H9 (cell line): ENCODE data around the gene ZNF134. TPM values are rescaled to one million over a fixed set of nuclear protein-coding genes. Genes with fewer than 3 reads are reported as not detected.

Source experiments
- DNase-seq: peaks from one replicate; pipeline ENCODE4 v3.0.0-alpha.2; 2017
- H2AFZ ChIP-seq: one replicate; pipeline ENCODE4 v1.6.1; 2013; ENCODE audit warnings: mild to moderate bottlenecking, low read length, control low read depth, moderate library complexity
- H2AK5ac ChIP-seq: 2 replicates; pipeline ENCODE4 v1.6.1; 2013; ENCODE audit warnings: low read length, control low read depth, mixed read lengths; ENCODE audit not compliant: insufficient read length
- H2BK120ac ChIP-seq: one replicate; pipeline ENCODE4 v1.6.1; 2013; ENCODE audit warnings: low read depth, mild to moderate bottlenecking, low read length, control low read depth, inconsistent platforms; ENCODE audit not compliant: poor library complexity, severe bottlenecking
- H2BK12ac ChIP-seq: 2 replicates; pipeline ENCODE4 v1.6.1; 2013; ENCODE audit warnings: low read length, control low read depth, mixed read lengths, low read depth; ENCODE audit not compliant: insufficient read length
- H2BK15ac ChIP-seq: 2 replicates; pipeline ENCODE4 v1.6.1; 2013; ENCODE audit warnings: low read depth, low read length, control low read depth
- H2BK20ac ChIP-seq: one replicate; pipeline ENCODE4 v1.6.1; 2013; ENCODE audit warnings: low read depth, mild to moderate bottlenecking, low read length, control low read depth, inconsistent platforms; ENCODE audit not compliant: poor library complexity, severe bottlenecking
- H2BK5ac ChIP-seq: 2 replicates; pipeline ENCODE4 v1.6.1; 2013; ENCODE audit warnings: low read length, control low read depth, mixed read lengths; ENCODE audit not compliant: insufficient read length
- H3K14ac ChIP-seq: 2 replicates; pipeline ENCODE4 v1.6.1; 2013; ENCODE audit warnings: low read length, control low read depth; ENCODE audit not compliant: insufficient read depth
- H3K18ac ChIP-seq: 2 replicates; pipeline ENCODE4 v1.6.1; 2013; ENCODE audit warnings: low read depth, mild to moderate bottlenecking, mixed read lengths, low read length, control low read depth; ENCODE audit not compliant: insufficient read length
- H3K23ac ChIP-seq: 2 replicates; pipeline ENCODE4 v1.6.1; 2013; ENCODE audit warnings: low read length, control low read depth, mixed read lengths, low read depth; ENCODE audit not compliant: insufficient read length
- H3K23me2 ChIP-seq: 2 replicates; pipeline ENCODE4 v1.6.1; 2013; ENCODE audit warnings: low read depth, mild to moderate bottlenecking, mixed read lengths, low read length, control low read depth; ENCODE audit not compliant: insufficient read length, poor library complexity, severe bottlenecking
- H3K27ac ChIP-seq: 2 replicates; pipeline ENCODE4 v1.5.1; 2013; ENCODE audit warnings: low read length, control low read depth, mixed read lengths, low read depth; ENCODE audit not compliant: insufficient read length
- H3K27me3 ChIP-seq: 2 replicates; pipeline ENCODE4 v1.6.1; 2013; ENCODE audit warnings: low read length, control low read depth, inconsistent platforms; ENCODE audit not compliant: insufficient read depth
- H3K4ac ChIP-seq: 2 replicates; pipeline ENCODE4 v1.6.1; 2013; ENCODE audit warnings: low read depth, mild to moderate bottlenecking, control low read depth, inconsistent platforms, low read length, moderate library complexity
- H3K4me1 ChIP-seq: 2 replicates; pipeline ENCODE4 v1.6.1; 2013; ENCODE audit warnings: low read length, control low read depth, inconsistent platforms; ENCODE audit not compliant: insufficient read depth
- H3K4me2 ChIP-seq: 2 replicates; pipeline ENCODE4 v1.6.1; 2013; ENCODE audit warnings: low read length, control low read depth, mixed read lengths; ENCODE audit not compliant: insufficient read length, insufficient read depth
- H3K56ac ChIP-seq: 2 replicates; pipeline ENCODE4 v1.6.1; 2013; ENCODE audit warnings: low read depth, mild to moderate bottlenecking, mixed read lengths, low read length, control low read depth; ENCODE audit not compliant: insufficient read length
- H3K79me1 ChIP-seq: 2 replicates; pipeline ENCODE4 v1.6.1; 2013; ENCODE audit warnings: low read depth, mild to moderate bottlenecking, moderate library complexity, low read length, control low read depth, inconsistent platforms; ENCODE audit not compliant: insufficient read depth, poor library complexity, severe bottlenecking
- H3K79me2 ChIP-seq: 2 replicates; pipeline ENCODE4 v1.6.1; 2013; ENCODE audit warnings: low read length, control low read depth, inconsistent platforms; ENCODE audit not compliant: insufficient read depth
- H3K9ac ChIP-seq: 2 replicates; pipeline ENCODE4 v1.6.1; 2013; ENCODE audit warnings: low read length, control low read depth, mixed read lengths; ENCODE audit not compliant: insufficient read length; ENCODE audit errors: extremely low read depth
- H3K9me3 ChIP-seq: one replicate; pipeline ENCODE4 v1.6.1; 2013; ENCODE audit warnings: low read depth, low read length, inconsistent platforms; ENCODE audit not compliant: control insufficient read depth
- H3T11ph ChIP-seq: one replicate; pipeline ENCODE4 v1.6.1; 2013; ENCODE audit warnings: mild to moderate bottlenecking, low read length, control low read depth, inconsistent platforms
- H4K20me1 ChIP-seq: one replicate; pipeline ENCODE4 v1.6.1; 2013; ENCODE audit not compliant: control insufficient read depth, insufficient read length, insufficient read depth
- H4K5ac ChIP-seq: 2 replicates; pipeline ENCODE4 v1.6.1; 2013; ENCODE audit warnings: low read depth, mild to moderate bottlenecking, mixed read lengths, low read length, control low read depth; ENCODE audit not compliant: insufficient read length
- H4K8ac ChIP-seq: replicated peaks from 2 replicates; pipeline ENCODE4 v1.6.1; 2013; ENCODE audit warnings: low read length, control low read depth, mixed read lengths, low read depth; ENCODE audit not compliant: insufficient read length
- H4K91ac ChIP-seq: 2 replicates; pipeline ENCODE4 v1.6.1; 2013; ENCODE audit warnings: low read depth, mild to moderate bottlenecking, moderate library complexity, mixed read lengths, low read length, control low read depth; ENCODE audit not compliant: insufficient read length
- H3K27ac Mint-ChIP-seq, 3 experiments: 2 replicates in 2 of 3; 3 replicates in 1 of 3; pipeline ENCODE4 v1.8.0; 2020 to 2021; ENCODE audit warnings: mixed read lengths in 3 of 3, mild to moderate bottlenecking in 1 of 3, moderate library complexity in 1 of 3
- H3K27me3 Mint-ChIP-seq: 2 replicates; pipeline ENCODE4 v1.8.0; 2021; ENCODE audit warnings: low read depth, mild to moderate bottlenecking, moderate library complexity, mixed read lengths
- H3K36me3 Mint-ChIP-seq, 3 experiments: 2 replicates in 2 of 3; 3 replicates in 1 of 3; pipeline ENCODE4 v1.8.0; 2020 to 2021; ENCODE audit warnings: low read depth in 3 of 3, mixed read lengths in 3 of 3; ENCODE audit not compliant: insufficient read depth in 1 of 3
- H3K4me1 Mint-ChIP-seq, 2 experiments: 2 replicates each; pipeline ENCODE4 v1.8.0; 2020; ENCODE audit warnings: mixed read lengths in 2 of 2
- H3K4me3 Mint-ChIP-seq, 2 experiments: 2 replicates in 1 of 2; 3 replicates in 1 of 2; pipeline ENCODE4 v1.8.0; 2020 to 2021; ENCODE audit warnings: mild to moderate bottlenecking in 2 of 2, mixed read lengths in 2 of 2, moderate library complexity in 1 of 2
- H3K9me3 Mint-ChIP-seq, 2 experiments: 2 replicates in 1 of 2; 3 replicates in 1 of 2; pipeline ENCODE4 v1.8.0; 2020; ENCODE audit warnings: mild to moderate bottlenecking in 2 of 2, mixed read lengths in 2 of 2, moderate library complexity in 1 of 2
- WGBS: extraction: QIAGEN DNeasy Blood & Tissue Kit; methylation state at CpG from one replicate; pipeline ENCODE4 v1.1.7; 2013; ENCODE audit warnings: missing lambda C conversion rate, low lambda C conversion rate, mixed read lengths; ENCODE audit not compliant: insufficient read length; ENCODE audit errors: extremely low coverage; 5-methylcytosine and 5-hydroxymethylcytosine counted together
- total RNA-seq: library from RNA; stranded (reverse); gene quantifications from 2 replicates; pipeline ENCODE4 v1.2.1, GENCODE V29; 2021
- TF ChIP-seq, protein P1 (sequence below): fragments of 200-600 bp; sonication (generic); conservative IDR thresholded peaks from 3 replicates; pipeline ENCODE4 v1.8.0; 2021; ENCODE audit warnings: antibody characterized with exemption, mild to moderate bottlenecking

ZNF134 gene
- total RNA-seq, 1 experiment from 2014 or later, result 44.1 TPM

GRCh38 chr19:57667228-57667627, 53.2 kb downstream of the ZNF134 start:
- Histone ChIP-seq H3K23ac (no peak overlapping the region), H3K9me3 (no peaks in the 10 kb centered on the region), H2BK12ac (no peak overlapping the region), H3K14ac (no peak overlapping the region), H3K4ac (no peak overlapping the region), H3K4me2 (no peak overlapping the region), H4K20me1 (no peaks in the 10 kb centered on the region), H2BK20ac (no peak overlapping the region), H4K91ac (no peak overlapping the region), H3K27me3 (no peaks in the 10 kb centered on the region), H2AFZ (no peak overlapping the region), H2AK5ac (no peak overlapping the region), H3K4me1 (peaks cover 3% of the 10 kb centered on the region; the same call in 1 of the 2 replicates), H3K79me2 (no peaks in the 10 kb centered on the region), H3K9ac (no peak overlapping the region), H3K56ac (no peak overlapping the region), H3K18ac (no peak overlapping the region), H3T11ph (no peak overlapping the region), H3K79me1 (no peaks in the 10 kb centered on the region), H2BK5ac (no peak overlapping the region), H3K23me2 (peaks cover 8% of the 10 kb centered on the region), H3K27ac (no peak overlapping the region), H4K8ac (no peak overlapping the region), H4K5ac (no peak overlapping the region), H2BK15ac (no peak overlapping the region), H2BK120ac (no peak overlapping the region)
- Mint-ChIP-seq H3K4me3 (no peak overlapping the region), H3K27me3 (peaks cover 43% of the 10 kb centered on the region), H3K9me3 (no peaks in the 10 kb centered on the region), H3K36me3 (no peaks in the 10 kb centered on the region), H3K4me1 (peaks cover 12 to 13% of the 10 kb centered on the region in 2 experiments), H3K27ac (no peak overlapping the region)
- TF ChIP-seq, protein P1, sequence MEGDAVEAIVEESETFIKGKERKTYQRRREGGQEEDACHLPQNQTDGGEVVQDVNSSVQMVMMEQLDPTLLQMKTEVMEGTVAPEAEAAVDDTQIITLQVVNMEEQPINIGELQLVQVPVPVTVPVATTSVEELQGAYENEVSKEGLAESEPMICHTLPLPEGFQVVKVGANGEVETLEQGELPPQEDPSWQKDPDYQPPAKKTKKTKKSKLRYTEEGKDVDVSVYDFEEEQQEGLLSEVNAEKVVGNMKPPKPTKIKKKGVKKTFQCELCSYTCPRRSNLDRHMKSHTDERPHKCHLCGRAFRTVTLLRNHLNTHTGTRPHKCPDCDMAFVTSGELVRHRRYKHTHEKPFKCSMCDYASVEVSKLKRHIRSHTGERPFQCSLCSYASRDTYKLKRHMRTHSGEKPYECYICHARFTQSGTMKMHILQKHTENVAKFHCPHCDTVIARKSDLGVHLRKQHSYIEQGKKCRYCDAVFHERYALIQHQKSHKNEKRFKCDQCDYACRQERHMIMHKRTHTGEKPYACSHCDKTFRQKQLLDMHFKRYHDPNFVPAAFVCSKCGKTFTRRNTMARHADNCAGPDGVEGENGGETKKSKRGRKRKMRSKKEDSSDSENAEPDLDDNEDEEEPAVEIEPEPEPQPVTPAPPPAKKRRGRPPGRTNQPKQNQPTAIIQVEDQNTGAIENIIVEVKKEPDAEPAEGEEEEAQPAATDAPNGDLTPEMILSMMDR, result no peak
- no CpG with 5 or more reads among the region's 1 CpG for WGBS
- DNase-seq, result no peak
